GM23338 (cell line): ENCODE measurements around the gene AEBP2.

Experiments used
- CREB1 ChIP-seq: fragments of 250-450 bp; sonication (Bioruptor Pico); IDR thresholded peaks from 2 replicates; pipeline ENCODE4 v1.5.0; 2020; ENCODE audit warnings: low read depth, mild to moderate bottlenecking, moderate library complexity
- EZH2 ChIP-seq: fragments of 200-600 bp; sonication (generic); IDR thresholded peaks from one replicate; pipeline ENCODE4 v1.8.0; 2017; ENCODE audit warnings: antibody characterized with exemption, mild to moderate bottlenecking, low read depth; ENCODE audit not compliant: unreplicated experiment
- EZH2phosphoT487 ChIP-seq: fragments of 200-600 bp; sonication (generic); IDR thresholded peaks from one replicate; pipeline ENCODE4 v1.8.1; 2018; ENCODE audit warnings: antibody characterized with exemption; ENCODE audit not compliant: unreplicated experiment
- JUNB ChIP-seq: IDR thresholded peaks from one replicate; pipeline ENCODE4 v1.6.1; 2016; ENCODE audit warnings: antibody characterized with exemption; ENCODE audit not compliant: unreplicated experiment
- NANOG ChIP-seq: IDR thresholded peaks from 2 replicates; pipeline ENCODE4 v1.6.1; 2016; ENCODE audit warnings: antibody characterized with exemption, borderline replicate concordance
- POLR2AphosphoS5 ChIP-seq: IDR thresholded peaks from 2 replicates; pipeline ENCODE4 v1.6.1; 2016; ENCODE audit warnings: antibody characterized with exemption, low read depth
- STAT1 ChIP-seq: IDR thresholded peaks from one replicate; pipeline ENCODE4 v1.6.1; 2016; ENCODE audit warnings: antibody characterized with exemption; ENCODE audit not compliant: unreplicated experiment
- ZNF114 ChIP-seq: fragments of 250-450 bp; sonication (Bioruptor Pico); IDR thresholded peaks from 2 replicates; pipeline ENCODE4 v1.5.0; 2020; ENCODE audit warnings: mild to moderate bottlenecking, moderate library complexity
- ZNF331 ChIP-seq: fragments of 250-450 bp; sonication (Bioruptor Pico); IDR thresholded peaks from 2 replicates; pipeline ENCODE4 v1.5.0; 2020; ENCODE audit warnings: low read depth, mild to moderate bottlenecking, moderate library complexity
- TF ChIP-seq, protein P1 (sequence below), 2 experiments: fragments of 200-600 bp in 1 of 2; sonication (generic) in 1 of 2; conservative IDR thresholded peaks; 2 replicates each; pipeline versions ENCODE4 v1.5.1 to v1.6.1; 2016 to 2017; ENCODE audit warnings: antibody characterized with exemption in 2 of 2, low read depth in 2 of 2, mild to moderate bottlenecking in 2 of 2, moderate library complexity in 1 of 2
- TF ChIP-seq, protein P2 (sequence below): IDR thresholded peaks from one replicate; pipeline ENCODE4 v1.6.1; 2018; ENCODE audit warnings: antibody characterized with exemption; ENCODE audit not compliant: unreplicated experiment
- TF ChIP-seq, protein P3 (sequence below): IDR thresholded peaks from 2 replicates; pipeline ENCODE4 v1.6.1; 2016; ENCODE audit warnings: antibody characterized with exemption

DNA sequence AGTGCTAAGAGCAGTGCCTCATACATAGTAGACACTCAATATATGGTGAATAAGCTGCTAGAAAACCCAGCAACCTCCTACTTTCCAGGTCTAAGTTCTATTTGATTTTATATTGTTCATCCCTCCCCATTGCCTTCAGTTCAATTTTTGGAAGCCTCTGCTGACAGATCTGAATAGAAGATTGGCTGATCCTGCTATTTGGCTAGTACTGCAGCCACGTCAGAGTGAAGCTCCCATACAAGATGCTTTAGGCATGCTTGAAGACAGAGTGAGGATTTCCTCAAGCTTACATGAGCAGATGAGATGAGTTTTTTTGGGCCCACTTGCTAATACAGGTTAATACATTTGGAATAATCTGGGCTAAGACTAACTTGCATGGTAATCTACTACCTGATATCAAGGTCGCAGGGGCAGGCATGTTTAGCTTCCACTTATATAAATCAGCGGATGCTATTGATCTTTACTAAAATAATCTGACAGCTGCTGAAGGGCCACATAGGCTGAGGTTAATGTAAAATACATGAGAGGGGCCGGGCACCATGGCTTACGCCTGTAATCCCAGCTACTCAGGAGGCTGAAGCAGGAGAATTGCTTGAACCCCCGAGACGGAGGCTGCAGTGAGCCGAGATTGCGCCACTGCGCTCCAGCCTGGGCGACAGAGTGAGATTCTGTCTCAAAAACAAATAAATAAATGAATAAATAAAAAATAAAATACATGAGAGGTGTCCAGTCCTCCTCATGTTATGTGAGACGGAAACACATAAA is 15.9 kb upstream of the AEBP2 start:
- TF ChIP-seq EZH2phosphoT487 (no peak), CREB1 (CRISPR knock-in tag) (no peak), EZH2 (no peak), POLR2AphosphoS5 (no peak), STAT1 (no peak), ZNF114 (CRISPR knock-in tag) (no peak), ZNF331 (CRISPR knock-in tag) (no peak), NANOG (no peak), JUNB (no peak)
- TF ChIP-seq, protein P1, sequence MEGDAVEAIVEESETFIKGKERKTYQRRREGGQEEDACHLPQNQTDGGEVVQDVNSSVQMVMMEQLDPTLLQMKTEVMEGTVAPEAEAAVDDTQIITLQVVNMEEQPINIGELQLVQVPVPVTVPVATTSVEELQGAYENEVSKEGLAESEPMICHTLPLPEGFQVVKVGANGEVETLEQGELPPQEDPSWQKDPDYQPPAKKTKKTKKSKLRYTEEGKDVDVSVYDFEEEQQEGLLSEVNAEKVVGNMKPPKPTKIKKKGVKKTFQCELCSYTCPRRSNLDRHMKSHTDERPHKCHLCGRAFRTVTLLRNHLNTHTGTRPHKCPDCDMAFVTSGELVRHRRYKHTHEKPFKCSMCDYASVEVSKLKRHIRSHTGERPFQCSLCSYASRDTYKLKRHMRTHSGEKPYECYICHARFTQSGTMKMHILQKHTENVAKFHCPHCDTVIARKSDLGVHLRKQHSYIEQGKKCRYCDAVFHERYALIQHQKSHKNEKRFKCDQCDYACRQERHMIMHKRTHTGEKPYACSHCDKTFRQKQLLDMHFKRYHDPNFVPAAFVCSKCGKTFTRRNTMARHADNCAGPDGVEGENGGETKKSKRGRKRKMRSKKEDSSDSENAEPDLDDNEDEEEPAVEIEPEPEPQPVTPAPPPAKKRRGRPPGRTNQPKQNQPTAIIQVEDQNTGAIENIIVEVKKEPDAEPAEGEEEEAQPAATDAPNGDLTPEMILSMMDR (conservative IDR thresholded peaks at IDR 0.05; ENCODE audit: low read depth in 2 of 2) = no peak
- TF ChIP-seq, protein P2, sequence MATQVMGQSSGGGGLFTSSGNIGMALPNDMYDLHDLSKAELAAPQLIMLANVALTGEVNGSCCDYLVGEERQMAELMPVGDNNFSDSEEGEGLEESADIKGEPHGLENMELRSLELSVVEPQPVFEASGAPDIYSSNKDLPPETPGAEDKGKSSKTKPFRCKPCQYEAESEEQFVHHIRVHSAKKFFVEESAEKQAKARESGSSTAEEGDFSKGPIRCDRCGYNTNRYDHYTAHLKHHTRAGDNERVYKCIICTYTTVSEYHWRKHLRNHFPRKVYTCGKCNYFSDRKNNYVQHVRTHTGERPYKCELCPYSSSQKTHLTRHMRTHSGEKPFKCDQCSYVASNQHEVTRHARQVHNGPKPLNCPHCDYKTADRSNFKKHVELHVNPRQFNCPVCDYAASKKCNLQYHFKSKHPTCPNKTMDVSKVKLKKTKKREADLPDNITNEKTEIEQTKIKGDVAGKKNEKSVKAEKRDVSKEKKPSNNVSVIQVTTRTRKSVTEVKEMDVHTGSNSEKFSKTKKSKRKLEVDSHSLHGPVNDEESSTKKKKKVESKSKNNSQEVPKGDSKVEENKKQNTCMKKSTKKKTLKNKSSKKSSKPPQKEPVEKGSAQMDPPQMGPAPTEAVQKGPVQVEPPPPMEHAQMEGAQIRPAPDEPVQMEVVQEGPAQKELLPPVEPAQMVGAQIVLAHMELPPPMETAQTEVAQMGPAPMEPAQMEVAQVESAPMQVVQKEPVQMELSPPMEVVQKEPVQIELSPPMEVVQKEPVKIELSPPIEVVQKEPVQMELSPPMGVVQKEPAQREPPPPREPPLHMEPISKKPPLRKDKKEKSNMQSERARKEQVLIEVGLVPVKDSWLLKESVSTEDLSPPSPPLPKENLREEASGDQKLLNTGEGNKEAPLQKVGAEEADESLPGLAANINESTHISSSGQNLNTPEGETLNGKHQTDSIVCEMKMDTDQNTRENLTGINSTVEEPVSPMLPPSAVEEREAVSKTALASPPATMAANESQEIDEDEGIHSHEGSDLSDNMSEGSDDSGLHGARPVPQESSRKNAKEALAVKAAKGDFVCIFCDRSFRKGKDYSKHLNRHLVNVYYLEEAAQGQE = no peak
- TF ChIP-seq, protein P3, sequence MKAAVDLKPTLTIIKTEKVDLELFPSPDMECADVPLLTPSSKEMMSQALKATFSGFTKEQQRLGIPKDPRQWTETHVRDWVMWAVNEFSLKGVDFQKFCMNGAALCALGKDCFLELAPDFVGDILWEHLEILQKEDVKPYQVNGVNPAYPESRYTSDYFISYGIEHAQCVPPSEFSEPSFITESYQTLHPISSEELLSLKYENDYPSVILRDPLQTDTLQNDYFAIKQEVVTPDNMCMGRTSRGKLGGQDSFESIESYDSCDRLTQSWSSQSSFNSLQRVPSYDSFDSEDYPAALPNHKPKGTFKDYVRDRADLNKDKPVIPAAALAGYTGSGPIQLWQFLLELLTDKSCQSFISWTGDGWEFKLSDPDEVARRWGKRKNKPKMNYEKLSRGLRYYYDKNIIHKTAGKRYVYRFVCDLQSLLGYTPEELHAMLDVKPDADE = no peak
